HG02763 (cell line): ENCODE data around the gene PRPS1.
A peak's percentile ranks its signal among the peaks of the same experiment; 100 is the strongest.
"Not testable (repeated sequence)": the region's sequence is repeated elsewhere in the genome, so short reads cannot be mapped to it uniquely, and the experiment has no call there.

Source experiments
- ATAC-seq: cut with Tn5 transposase; IDR thresholded peaks from one replicate; pipeline ENCODE4 v1.9.1; 2021; ENCODE audit warnings: mild to moderate bottlenecking, moderate library complexity; ENCODE audit not compliant: unreplicated experiment

The PRPS1 gene

DNA sequence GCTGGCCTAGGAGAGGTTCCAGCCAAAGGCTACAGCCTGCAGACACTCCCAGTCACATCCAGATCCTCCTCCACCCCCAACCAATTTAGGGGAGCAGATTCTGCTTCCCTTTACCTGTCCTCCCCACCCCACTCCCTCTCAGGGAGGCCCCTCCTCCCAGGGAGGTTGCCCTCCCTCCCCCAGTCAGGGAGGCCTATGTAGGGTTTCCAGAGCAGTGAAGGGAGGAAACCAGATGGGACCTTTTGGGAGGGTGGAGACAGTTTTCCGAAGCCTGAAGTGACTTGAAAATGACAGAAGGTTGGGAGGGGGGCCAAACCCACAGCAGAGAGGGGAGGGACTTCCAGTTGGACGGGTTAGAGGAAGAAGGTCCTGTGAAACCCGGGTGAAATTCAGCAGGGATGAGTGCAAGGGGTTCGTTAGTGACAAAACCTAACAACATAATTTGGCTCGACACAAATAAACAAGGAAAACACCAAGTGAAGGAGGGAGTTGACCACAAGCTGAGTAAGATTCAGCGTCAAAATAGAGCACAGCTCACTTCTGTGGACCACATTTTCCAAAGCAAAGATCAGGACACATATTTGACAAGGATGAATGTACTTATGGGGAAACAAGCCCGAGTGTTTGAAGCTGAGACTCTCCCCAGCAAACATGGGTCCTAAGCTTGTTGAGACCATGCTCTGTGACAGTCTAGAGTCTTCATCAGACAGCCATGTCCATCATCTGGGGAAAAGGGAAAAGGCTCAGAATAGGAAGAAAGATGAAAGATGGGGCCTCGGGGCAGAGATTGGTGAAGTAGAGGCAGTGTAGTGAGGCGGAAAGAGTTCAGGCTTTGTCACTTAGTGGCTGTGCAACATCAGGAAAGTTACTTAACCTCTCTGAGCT, 46.4 kb downstream of the PRPS1 start:
- peak; percentile 14 for ATAC-seq

DNA sequence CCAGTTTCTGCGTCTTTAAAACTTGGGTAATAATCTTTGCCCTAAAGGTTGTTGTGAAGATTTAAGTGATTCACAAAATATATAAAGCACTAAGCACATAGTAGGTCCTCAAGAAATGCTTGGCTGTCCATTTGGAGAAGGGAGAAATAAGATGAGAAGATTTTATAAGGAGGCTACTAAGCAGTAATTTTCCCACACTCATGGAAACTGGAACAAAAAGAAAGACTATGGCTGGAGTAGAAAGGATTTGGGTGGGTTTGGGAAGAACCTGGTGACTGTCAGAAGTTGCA, 47.0 kb downstream of the PRPS1 start:
- no peak for ATAC-seq

DNA sequence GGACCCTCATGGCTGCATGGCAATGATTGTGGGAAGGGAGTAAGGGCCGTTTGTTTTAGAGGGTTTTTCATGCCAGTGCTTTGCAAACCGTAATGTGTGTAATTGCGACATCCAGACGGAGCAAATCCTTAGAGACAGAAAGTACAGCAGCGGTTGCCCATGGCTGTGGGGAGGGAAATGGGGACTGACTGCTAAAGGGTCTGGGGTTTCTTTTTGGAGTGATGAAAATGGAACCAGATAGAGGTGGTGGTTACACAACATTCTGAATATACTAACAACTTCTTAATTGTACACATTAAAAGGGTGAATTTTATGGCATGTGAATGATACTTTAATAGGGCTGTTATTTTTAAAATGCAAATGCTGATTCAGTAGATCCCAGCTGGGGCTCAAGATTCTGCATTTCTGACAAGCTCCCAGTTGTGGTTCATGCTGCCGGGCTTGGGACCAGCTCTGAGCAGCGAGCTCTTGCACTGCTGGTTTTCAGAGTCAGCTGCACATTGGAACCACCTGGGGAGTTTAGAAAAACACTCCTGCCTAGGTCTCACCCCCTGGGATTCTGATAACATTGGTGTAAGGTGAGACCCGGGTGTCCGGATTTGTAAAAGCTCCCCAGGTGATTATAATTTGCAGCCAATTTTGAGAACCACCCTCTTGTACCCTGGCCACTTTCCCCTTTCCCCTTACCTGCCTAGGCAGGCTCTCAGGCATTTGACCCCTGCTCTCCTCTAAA, 47.7 kb downstream of the PRPS1 start:
- no peak for ATAC-seq

DNA sequence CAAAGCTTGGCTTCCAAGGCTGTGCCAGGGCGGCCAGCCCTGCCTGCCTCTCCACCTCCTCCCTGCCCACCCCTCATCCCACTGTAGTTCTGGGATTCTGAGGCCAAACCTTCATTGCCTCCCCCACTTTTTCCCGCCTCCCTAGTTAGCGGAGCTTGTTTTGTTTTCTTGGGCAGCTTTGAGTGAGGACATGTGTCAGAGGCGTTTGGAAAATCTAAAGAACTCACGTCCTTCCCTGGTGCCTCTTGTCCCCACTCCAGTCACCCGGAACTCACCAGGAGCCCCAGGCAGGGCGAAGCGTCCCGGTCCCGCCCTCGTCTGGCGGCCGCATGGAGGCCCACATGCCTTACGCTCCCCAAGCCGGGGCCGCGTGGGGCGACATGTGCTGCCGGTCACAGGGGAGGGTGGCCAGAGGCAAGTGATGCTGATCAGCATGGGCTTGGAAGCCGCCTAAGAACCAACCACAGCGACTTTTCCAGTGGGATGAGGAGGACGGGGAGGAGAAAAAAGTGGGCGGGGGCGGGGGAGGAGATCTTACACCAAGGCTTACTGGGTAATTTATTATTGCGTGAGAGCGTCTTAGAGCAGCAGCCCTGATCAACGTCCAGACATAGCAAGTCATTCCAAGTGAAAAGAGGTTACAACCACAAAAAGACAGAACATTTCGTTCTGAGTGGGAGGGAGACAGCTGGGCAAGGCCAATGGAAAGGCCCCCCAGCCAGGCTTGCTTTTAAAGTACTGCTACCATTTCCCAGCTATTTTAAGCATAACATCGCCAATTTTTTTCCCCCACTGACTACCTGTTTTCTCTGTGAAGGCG, 48.5 kb downstream of the PRPS1 start:
- ATAC-seq, result no peak

DNA sequence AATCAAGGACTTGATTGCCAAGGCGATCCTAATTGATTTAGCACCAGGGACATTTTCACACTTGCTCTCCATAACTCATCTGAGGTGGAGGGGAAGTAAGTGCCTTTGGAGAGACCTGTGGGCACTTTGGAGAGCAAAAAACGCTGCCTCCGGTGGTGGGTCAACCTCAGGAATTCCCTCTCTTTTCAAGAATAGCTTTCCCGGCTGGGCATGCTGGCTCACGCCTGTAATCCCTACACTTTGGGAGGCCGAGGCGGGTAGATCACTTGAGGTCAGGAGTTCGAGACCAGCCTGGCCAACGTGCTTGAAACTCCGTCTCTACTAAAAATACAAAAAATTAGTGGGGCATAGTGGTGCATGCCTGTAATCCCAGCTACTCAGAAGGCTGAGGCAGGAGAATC, 49.2 kb downstream of the PRPS1 start:
- no peak for ATAC-seq

DNA sequence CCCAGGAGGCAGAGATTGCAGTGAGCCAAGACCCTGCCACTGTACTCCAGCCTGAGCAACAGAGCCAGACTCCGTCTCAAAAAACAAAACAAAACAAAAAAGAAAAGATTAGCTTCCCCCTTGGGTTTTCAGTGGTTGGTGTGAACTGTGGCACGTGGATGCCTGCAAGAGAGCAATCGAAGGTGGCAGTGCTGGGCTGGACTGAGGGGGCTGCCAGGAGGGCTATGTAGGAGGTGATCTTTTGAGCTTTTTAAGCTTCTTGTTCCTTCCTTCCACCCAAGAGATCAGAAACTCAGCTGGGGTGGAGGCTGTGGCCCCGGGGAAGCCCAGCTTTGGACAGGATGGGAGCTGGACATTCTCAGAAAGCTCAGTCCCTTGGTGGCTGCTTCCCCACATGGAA, 49.6 kb downstream of the PRPS1 start:
- ATAC-seq, result no peak

DNA sequence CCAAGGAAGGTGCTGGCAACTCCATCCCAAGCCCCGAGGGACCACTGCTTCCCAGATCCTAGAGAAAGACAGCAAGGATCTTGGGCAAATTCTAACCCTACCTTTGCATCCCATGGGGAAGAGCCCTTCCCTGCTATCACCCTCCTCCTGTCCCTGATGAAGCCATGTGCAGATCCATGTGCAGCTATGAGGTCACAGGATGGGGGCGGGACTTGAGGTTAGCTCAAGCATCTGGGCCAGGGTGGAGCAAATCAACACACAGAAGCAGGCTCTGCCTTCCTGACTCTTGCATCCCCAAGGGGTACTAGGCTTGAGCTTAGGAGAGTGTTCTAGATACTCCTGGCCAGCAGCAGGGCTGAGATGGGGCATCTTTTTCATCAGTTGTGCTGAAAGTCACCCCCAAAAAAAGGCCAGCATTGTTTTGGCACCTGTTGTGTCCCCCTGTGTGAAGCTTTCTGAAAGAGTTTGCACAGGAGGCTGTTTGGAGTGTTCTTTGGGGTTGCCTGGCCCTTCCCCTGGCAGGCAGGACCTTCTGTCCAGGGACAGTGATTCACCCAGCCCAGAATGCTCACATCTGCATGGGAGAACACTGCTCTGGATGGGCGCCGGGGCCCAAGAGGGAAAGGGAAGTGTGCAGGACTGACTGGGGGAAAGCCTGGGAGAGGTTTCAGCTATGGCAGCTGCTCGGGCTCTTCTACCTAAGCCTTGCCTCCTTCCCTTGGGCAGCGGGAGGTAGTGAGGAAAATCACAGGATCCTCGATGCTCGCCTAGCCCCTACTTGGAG, 50.8 kb downstream of the PRPS1 start:
- ATAC-seq, result no peak

DNA sequence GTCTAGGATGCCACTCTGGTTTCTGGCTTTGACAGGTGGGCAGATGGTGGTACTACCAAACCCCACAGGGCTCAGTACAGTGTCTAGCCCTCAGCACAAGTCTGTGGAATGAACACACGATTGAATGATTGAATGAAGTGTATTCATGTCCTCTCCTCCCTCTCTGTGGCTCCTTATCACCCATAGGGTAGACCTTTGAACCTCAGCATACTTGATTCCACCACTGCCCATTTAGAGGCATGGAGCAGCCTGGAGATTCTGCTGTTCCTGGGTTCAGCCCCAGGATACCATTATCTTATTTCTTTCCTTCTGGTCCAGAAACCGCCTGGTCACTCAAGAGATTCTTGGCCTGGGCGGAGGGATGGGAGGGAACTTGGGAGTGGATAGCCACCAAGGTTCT, 53.9 kb downstream of the PRPS1 start:
- ATAC-seq, result no peak

DNA sequence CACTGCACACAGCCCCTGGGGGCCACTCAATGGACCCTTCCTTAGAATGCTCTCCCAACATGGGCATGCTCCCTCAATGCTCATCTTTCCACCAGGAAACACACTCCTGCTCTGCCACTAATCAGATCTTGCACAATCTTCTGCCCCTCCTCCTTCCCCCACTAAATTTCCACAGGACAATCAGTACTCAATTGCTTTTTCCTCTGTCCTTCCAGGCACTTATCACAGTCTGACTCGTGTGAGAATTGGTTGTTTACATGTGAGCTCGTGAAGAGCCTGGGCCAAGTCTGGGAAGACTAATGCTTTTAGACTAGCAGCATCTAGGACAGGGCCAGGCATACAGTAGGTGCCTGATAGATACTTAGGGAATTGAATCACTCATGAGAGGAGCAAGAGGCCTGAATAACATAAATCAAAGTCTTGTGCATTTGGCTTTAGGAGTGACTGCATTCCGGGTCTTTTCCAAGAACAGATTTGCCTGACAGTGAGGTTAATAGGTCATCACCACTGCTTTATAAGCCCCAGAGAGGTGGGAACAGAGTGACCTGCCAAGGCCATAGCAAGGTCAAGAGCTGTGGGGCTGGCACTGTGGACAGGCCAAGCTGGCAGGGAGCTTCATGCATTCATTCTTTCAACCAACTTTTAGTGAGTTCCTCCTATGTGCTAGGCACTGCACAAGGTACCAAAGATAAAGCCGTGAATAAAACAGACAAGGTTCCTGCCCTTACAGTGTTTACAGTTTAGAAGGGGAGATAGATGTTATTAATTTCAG, 55.0 kb downstream of the PRPS1 start:
- ATAC-seq, result no peak

DNA sequence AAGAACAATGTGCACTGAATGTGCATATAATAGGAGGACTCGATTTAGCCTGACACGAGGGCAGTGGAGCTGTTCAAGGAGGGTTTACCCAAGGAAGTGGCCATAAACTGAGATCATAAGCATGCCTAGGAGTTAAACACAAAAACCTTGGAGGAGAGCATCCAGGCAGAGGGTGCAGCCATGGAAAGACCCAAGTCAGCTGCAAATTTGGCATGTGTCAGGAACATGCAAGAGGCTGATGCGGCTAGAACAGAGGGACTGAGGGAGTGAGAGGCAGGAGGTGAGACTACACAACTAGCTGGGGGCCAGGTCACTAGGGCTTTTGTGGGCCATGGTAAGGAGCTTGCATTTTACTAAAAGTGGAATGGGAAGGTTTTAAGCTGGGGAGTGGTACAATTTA, 55.6 kb downstream of the PRPS1 start:
- ATAC-seq, result no peak

DNA sequence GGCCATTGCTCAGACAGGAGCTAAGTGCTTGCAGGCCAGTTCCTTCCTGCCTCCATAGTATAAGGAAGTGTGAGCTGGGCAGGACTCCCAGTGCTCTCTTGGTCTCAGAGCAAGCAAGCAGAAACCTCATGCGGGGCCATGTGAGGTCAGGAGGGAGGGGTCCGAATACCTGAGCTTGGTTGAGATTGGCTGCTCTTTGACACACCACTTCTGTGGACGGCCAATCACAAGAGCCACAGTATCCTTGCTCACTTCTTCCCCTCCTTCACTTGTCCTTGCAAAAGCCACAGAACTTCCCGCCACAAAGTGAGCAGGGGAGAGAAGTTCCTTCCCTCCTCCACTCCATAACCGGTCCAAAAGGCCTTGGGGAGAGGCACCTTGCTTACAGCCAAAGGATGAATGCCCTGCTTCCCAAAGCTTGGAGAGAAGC, 56.7 kb downstream of the PRPS1 start:
- ATAC-seq, result peak; percentile 65

DNA sequence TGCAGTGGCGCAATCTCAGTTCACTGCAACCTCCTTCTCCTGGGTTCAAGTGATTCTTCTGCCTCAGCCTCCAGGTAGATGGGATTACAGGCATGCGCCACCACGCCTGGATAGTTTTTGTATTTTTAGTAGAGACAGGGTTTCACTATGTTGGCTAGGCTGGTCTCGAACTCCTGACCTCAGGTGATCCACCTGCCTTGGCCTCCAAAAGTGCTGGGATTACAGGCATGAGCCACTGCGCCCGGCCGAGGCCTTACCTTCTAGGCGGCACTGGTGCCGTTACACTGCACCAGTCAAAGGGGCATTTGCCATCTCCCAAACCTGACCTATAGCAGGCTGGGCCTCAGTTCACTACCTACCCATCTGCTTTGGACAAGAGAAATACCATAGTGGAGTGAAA, 57.3 kb downstream of the PRPS1 start:
- ATAC-seq, result not testable (repeated sequence)

DNA sequence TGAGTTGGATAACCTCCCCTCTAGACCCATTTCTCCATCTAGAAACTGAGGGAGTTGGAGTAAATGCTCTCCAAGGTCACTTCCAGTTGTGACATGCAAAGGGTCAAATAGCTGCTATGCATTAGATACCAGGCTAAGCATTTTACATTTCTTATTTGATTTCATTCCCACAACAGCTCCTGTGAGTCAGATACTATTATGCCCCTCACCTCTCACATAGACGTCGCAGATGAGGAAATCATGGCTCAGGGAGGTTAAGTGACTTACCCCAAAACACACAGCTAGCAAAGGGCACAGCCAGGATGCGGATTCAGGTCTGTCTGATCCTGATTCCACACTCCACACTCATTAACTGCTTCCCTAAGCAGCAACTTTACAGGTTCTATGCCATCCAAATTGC, 57.7 kb downstream of the PRPS1 start:
- no peak for ATAC-seq

DNA sequence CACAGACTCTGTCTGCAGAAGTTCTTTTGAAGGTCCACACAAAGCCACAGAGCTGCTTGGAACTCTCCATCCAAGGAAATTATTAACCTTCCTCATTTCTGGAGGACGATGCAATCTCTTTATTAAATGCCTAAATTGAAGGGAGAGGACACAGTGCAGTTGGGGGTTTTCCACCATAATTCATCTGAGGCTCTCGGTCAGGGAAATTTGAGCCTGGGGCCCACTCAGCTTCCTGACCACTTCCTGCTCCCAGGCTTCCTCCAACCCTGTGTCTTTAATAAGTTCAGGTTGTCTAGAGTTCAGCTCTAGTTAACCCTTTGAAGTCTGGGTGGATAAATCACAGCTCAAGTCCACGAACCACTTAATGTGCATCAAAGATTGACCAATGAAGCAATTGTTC, 58.5 kb downstream of the PRPS1 start:
- no peak for ATAC-seq

DNA sequence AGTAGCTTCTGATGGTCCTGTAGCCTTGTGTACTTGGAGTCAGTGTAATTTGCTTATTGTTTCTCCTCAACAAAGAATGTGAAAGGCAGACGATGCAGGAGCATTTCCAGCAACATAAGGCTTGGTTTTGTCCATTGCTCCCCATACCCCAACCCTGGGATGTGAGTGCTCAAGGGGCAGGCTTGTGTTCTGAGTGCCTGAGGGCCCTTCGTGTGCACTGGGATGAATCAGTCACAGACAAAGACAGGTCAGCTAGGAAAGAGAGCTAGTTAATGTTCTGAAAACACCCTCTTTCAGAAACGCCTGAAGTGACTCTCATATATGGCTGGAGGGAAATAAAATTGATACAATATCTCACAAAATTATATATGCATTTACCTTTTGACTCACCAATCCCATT, 59.1 kb downstream of the PRPS1 start:
- no peak for ATAC-seq

DNA sequence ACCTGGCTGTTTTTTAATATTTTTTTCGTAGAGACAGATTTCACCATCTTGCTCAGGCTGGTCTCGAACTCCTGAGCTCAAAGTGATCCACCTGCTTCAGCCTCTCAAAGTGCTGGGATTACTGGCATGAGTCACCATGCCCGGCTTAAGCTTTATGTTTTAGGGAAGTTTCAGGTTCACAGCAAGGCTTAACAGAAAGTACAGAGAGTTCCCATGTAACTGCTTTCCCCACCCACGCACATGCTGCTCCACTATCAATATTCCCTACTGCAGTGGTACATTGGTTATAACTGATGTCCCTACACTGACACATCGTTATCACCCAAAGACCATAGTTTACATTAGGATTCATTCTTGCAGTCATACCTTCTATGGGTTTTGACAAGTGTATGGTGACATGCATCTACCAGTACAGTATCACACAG, 62.7 kb downstream of the PRPS1 start:
- no peak for ATAC-seq

DNA sequence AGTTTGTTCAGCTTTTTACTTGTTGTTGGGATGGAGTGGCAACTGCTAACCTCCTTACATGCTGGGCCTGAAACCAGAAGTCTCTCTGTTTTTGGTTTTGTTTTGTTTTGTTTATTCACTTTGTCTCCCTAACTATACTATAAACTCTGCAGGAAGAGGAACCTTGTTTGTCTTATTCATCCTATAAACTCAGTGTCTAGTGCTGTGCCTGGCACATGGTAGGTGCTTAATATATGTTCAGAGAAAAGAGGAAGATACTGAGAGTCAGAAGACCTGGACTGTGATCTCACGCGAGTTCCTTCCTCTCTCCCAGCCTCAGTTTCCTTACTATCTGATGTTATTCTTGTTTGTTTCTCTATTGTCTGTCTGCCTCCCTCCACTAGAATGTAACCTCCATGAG, 71.3 kb downstream of the PRPS1 start:
- no peak for ATAC-seq

DNA sequence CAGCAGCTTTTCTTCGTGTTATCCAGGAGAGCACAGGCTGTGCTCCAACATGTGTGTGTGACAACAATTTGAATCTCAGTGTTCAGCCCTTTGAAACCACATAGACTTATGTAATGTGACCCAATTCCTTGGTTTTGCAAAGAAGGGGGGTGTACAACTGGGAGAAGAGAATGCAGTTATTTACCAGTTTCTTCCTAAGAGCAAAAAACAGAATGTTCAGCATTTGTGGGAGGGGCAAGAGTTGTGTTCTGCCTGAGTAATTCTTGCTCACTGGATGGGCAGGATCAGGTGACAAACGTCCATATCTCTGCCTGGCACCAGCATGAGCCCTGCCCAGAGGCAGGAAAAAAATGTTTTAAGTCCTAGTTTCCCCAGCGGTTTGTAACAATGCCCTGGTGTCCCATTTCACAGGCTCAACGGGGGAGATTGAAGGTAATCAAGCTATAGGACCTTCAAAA, 72.0 kb downstream of the PRPS1 start:
- no peak for ATAC-seq
